ENCODE measurements around the gene S100A5. TPM values are rescaled to one million over a fixed set of nuclear protein-coding genes. Genes with fewer than 3 reads are reported as not detected.
A peak's percentile ranks its signal among the peaks of the same experiment; 100 is the strongest.
"Not testable (repeated sequence)": the region's sequence is repeated elsewhere in the genome, so short reads cannot be mapped to it uniquely, and the experiment has no call there.

Gene S100A5
- total RNA-seq, 1 donor from 2014 or later: not detected

DNA sequence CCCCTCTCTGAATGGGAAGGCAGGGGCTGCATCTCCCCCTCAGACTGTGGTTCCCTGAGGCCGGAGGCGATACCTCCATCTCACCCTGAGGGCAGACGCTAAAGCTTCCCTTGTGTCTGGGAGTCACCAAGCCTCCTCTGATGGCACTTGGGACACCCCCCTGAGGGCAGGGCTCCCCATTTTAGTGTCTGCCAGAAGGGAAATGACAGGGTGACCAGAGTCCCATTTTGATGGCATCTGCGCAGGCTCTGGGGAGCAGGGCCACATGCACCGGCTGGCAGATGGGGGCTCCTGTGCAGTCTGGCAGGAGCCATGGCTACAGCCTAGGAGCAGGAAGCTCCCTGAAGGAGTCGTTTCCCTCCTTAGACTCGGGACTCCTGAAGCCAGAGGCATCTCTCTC lies 23.3 kb upstream of the S100A5 start:
- DNase-seq: no peak
- intact Hi-C loops (cut with DNase I): loop anchor here (10.0 kb wide), 1 partner anchor 49 kb away; no protein-coding TSS in a partner anchor
- no peak overlapping the region for H3K27ac ChIP-seq
- ATAC-seq: no peak
- TF ChIP-seq, protein P1, sequence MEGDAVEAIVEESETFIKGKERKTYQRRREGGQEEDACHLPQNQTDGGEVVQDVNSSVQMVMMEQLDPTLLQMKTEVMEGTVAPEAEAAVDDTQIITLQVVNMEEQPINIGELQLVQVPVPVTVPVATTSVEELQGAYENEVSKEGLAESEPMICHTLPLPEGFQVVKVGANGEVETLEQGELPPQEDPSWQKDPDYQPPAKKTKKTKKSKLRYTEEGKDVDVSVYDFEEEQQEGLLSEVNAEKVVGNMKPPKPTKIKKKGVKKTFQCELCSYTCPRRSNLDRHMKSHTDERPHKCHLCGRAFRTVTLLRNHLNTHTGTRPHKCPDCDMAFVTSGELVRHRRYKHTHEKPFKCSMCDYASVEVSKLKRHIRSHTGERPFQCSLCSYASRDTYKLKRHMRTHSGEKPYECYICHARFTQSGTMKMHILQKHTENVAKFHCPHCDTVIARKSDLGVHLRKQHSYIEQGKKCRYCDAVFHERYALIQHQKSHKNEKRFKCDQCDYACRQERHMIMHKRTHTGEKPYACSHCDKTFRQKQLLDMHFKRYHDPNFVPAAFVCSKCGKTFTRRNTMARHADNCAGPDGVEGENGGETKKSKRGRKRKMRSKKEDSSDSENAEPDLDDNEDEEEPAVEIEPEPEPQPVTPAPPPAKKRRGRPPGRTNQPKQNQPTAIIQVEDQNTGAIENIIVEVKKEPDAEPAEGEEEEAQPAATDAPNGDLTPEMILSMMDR (IDR thresholded peaks at IDR 0.05): no peak
- H3K9me3 ChIP-seq: no peaks in the 10 kb centered on the region
- H3K27me3 ChIP-seq (ENCODE audit: low read depth): no peaks in the 10 kb centered on the region
- H3K4me3 ChIP-seq: no peak overlapping the region
- peaks cover 40% of the 10 kb centered on the region for H3K4me1 ChIP-seq
- no peaks in the 10 kb centered on the region for H3K36me3 ChIP-seq

GRCh38 chr1:153563483-153563901 lies 22.8 kb upstream of the S100A5 start:
- Histone ChIP-seq H3K36me3 (no peaks in the 10 kb centered on the region), H3K27ac (no peak overlapping the region), H3K27me3 (ENCODE audit: low read depth) (no peaks in the 10 kb centered on the region), H3K4me3 (no peak overlapping the region), H3K9me3 (no peaks in the 10 kb centered on the region), H3K4me1 (peaks cover 35% of the 10 kb centered on the region)
- DNase-seq (peak; percentile 33), ATAC-seq (no peak)
- TF ChIP-seq, protein P1 (IDR thresholded peaks at IDR 0.05): no peak
- intact Hi-C loops (cut with DNase I): loop anchor here (10.0 kb wide), 1 partner anchor 49 kb away; no protein-coding TSS in a partner anchor

DNA sequence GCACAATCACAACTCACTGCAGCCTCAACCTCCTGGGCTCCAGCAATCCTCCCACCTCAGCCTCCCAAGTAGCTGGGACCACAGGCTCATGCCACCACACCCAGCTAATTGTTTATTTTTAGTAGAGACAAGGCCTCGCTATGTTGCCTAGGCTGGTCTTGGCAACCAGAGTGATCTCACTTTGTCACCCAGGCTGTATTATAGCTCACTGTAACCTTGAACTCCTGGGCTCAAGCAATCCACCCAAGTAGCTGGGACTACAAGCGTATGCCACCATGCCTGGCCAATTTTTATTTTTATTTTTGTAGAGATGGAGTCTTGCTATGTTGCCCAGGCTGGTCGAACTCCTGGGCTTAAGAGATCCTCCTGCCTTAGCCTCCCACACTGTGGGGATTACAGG lies 21.3 kb upstream of the S100A5 start:
- H3K9me3 ChIP-seq; DNase-seq; H3K27me3 ChIP-seq (ENCODE audit: low read depth); H3K36me3 ChIP-seq; ATAC-seq; H3K4me3 ChIP-seq: not testable (repeated sequence)
- intact Hi-C loops (cut with DNase I): loop anchor here (10.0 kb wide), 1 partner anchor 47 kb away; no protein-coding TSS in a partner anchor
- Histone ChIP-seq H3K27ac (peak overlapping the region; percentile 18), H3K4me1 (peaks cover 21% of the 10 kb centered on the region)

GRCh38 chr1:153561466-153561985 lies 20.8 kb upstream of the S100A5 start:
- no peak overlapping the region for H3K4me3 ChIP-seq
- DNase-seq (no peak), ATAC-seq (no peak)
- no peaks in the 10 kb centered on the region for H3K27me3 ChIP-seq (ENCODE audit: low read depth)
- H3K36me3 ChIP-seq: no peaks in the 10 kb centered on the region
- H3K27ac ChIP-seq: no peak overlapping the region
- intact Hi-C loops (cut with DNase I): loop anchor here (10.0 kb wide), 1 partner anchor 47 kb away; no protein-coding TSS in a partner anchor
- H3K4me1 ChIP-seq: peaks cover 16% of the 10 kb centered on the region
- TF ChIP-seq, protein P1 (IDR thresholded peaks at IDR 0.05): no peak
- H3K9me3 ChIP-seq: no peaks in the 10 kb centered on the region

DNA sequence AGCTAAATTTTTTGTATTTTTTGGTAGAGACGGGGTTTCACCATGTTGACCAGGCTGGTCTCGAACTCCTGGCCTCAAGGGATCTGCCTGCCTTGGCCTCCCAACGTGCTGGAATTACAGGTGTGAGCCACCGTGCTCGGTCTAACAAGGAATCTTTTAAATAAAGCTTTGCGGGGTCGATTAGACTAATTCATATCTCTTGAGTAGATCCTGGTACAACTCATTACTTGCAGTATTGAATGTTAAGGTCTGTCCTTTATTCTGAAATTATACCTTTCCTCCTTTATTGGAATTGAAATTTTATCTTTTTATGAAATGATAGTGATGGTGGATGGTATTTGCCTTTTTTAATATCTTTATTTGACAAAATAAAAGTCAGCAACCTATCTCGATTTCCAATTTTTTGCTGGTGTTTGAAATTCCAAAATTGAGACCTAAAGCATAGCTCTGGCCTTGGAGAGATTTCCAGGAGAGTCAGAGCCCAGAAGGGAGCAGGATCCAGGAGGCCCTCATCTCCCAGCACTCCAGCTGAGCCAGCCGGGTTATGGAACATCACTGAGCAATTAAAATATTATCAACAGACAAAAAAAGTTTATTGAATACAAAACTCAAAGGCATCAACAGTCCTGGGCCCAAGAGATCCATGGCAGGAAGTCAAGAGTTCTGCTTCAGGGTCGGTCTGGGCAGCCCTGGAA lies 20.2 kb upstream of the S100A5 start:
- TF ChIP-seq, protein P1 (IDR thresholded peaks at IDR 0.05): no peak
- ATAC-seq: no peak
- intact Hi-C loops (cut with DNase I): loop anchor here (10.0 kb wide), 1 partner anchor 46 kb away; no protein-coding TSS in a partner anchor
- Histone ChIP-seq H3K9me3 (no peaks in the 10 kb centered on the region), H3K36me3 (no peaks in the 10 kb centered on the region), H3K4me3 (no peak overlapping the region), H3K27me3 (ENCODE audit: low read depth) (no peaks in the 10 kb centered on the region), H3K27ac (peak overlapping the region; percentile 20), H3K4me1 (peaks cover 12% of the 10 kb centered on the region)
- DNase-seq: no peak

- TF ChIP-seq, protein P1 (IDR thresholded peaks at IDR 0.05): no peak
- DNase-seq (no peak), ATAC-seq (no peak)
- H3K36me3 ChIP-seq: no peaks in the 10 kb centered on the region
- H3K9me3 ChIP-seq: no peaks in the 10 kb centered on the region
- H3K4me3 ChIP-seq: no peak overlapping the region
- no peaks in the 10 kb centered on the region for H3K27me3 ChIP-seq (ENCODE audit: low read depth)
- intact Hi-C loops (cut with DNase I): loop anchor here (10.0 kb wide), 1 partner anchor 45 kb away; no protein-coding TSS in a partner anchor
- peak overlapping the region; percentile 20 for H3K27ac ChIP-seq
- H3K4me1 ChIP-seq: peaks cover 5% of the 10 kb centered on the region
These were observed 19.5 kb upstream of the S100A5 start for GRCh38 chr1:153560241-153560640.

All from lower lobe of right lung (tissue), 2 donors.